Calu3 (cell line): ENCODE data around the gene R3HDM1. TPM values are rescaled to one million over a fixed set of nuclear protein-coding genes. Genes with fewer than 3 reads are reported as not detected.

Experiments
- BruUV-seq: library from RNA; stranded (reverse); fragments of 400-500 nt; replicated peaks from 2 replicates; lab custom pipeline; 2021; lab: Mats Ljungman, UMichigan
- CTCF ChIA-PET: fragments of 300-600 bp; sonication (Branson Sonifier 250); formaldehyde crosslinking; loops from one replicate; lab custom pipeline; 2022; ENCODE audit warnings: antibody characterized with exemption; lab: Charles Lee
- DNase-seq: peaks from one replicate; pipeline ENCODE4 v3.0.0; 2022
- H3K27ac Mint-ChIP-seq: one replicate; pipeline ENCODE4 v1.8.0; 2022; ENCODE audit warnings: mixed read lengths; ENCODE audit not compliant: unreplicated experiment
- H3K27me3 Mint-ChIP-seq: one replicate; pipeline ENCODE4 v1.8.0; 2022; ENCODE audit warnings: mixed read lengths; ENCODE audit not compliant: unreplicated experiment
- H3K36me3 Mint-ChIP-seq: one replicate; pipeline ENCODE4 v1.8.0; 2022; ENCODE audit warnings: mild to moderate bottlenecking, moderate library complexity, mixed read lengths; ENCODE audit not compliant: insufficient read depth, unreplicated experiment
- H3K4me1 Mint-ChIP-seq: one replicate; pipeline ENCODE4 v1.8.0; 2022; ENCODE audit warnings: mild to moderate bottlenecking, low read depth, mixed read lengths; ENCODE audit not compliant: unreplicated experiment
- H3K4me3 Mint-ChIP-seq: one replicate; pipeline ENCODE4 v1.8.0; 2022; ENCODE audit warnings: mild to moderate bottlenecking, low read depth, moderate library complexity, mixed read lengths; ENCODE audit not compliant: unreplicated experiment
- H3K9me3 Mint-ChIP-seq: one replicate; pipeline ENCODE4 v1.8.0; 2022; ENCODE audit warnings: low read depth, mixed read lengths; ENCODE audit not compliant: unreplicated experiment
- CTCF ChIP-seq: fragments of 200-600 bp; IDR thresholded peaks from one replicate; pipeline ENCODE4 v1.8.0; 2022; ENCODE audit warnings: antibody characterized with exemption; ENCODE audit not compliant: unreplicated experiment
- intact Hi-C: fragments of 100-400 bp; cut with micrococcal nuclease; formaldehyde crosslinking; loops from one replicate; pipeline ENCODE4 v1.10.0; 2022; ENCODE audit not compliant: unreplicated experiment
- total RNA-seq: library from RNA; stranded (reverse); gene quantifications from 2 replicates; pipeline ENCODE4 v1.2.3, GENCODE V29; 2022

Gene R3HDM1
- total RNA-seq, 1 experiment from 2014 or later: 46.1 TPM

- CTCF ChIA-PET: interaction anchor here (0.6 kb wide), 1 partner anchor 418 kb away, joined by 3 read pairs; no protein-coding TSS in a partner anchor
- H3K4me3 Mint-ChIP-seq: no peak overlapping the region
- no TSS peak for BruUV-seq
These were observed 158.4 kb downstream of the R3HDM1 start for GRCh38 chr2:135689679-135690078.

GRCh38 chr2:135694711-135695110 is 163.4 kb downstream of the R3HDM1 start:
- no peaks in the 10 kb centered on the region for H3K27me3 Mint-ChIP-seq
- intact Hi-C loops: no loop called here
- H3K4me1 Mint-ChIP-seq: no peaks in the 10 kb centered on the region
- no peak overlapping the region for H3K4me3 Mint-ChIP-seq
- peaks cover 7% of the 10 kb centered on the region for H3K36me3 Mint-ChIP-seq
- H3K9me3 Mint-ChIP-seq: no peaks in the 10 kb centered on the region
- peak overlapping the region; percentile 21 for H3K27ac Mint-ChIP-seq
- CTCF ChIA-PET: no interaction called here
- no peak for TF ChIP-seq CTCF
- BruUV-seq: no TSS peak
- DNase-seq: no peak

More at GRCh38 chr2:135689679-135690078, 158.4 kb downstream of the R3HDM1 start:
- H3K36me3 Mint-ChIP-seq: peaks cover 7% of the 10 kb centered on the region
- no peak for DNase-seq
- no peaks in the 10 kb centered on the region for H3K4me1 Mint-ChIP-seq
- intact Hi-C loops: no loop called here
- TF ChIP-seq CTCF: no peak
- H3K9me3 Mint-ChIP-seq: no peaks in the 10 kb centered on the region
- no peaks in the 10 kb centered on the region for H3K27me3 Mint-ChIP-seq
- H3K27ac Mint-ChIP-seq: no peak overlapping the region

GRCh38 chr2:135698838-135699237 is 167.6 kb downstream of the R3HDM1 start:
- no TSS peak for BruUV-seq
- Mint-ChIP-seq H3K4me1 (no peaks in the 10 kb centered on the region), H3K9me3 (no peaks in the 10 kb centered on the region), H3K4me3 (no peak overlapping the region), H3K36me3 (no peaks in the 10 kb centered on the region), H3K27me3 (no peaks in the 10 kb centered on the region), H3K27ac (no peak overlapping the region)
- CTCF ChIA-PET: no interaction called here
- intact Hi-C loops: no loop called here
- TF ChIP-seq CTCF: no peak
- no peak for DNase-seq

- DNase-seq: no peak
- intact Hi-C loops: no loop called here
- CTCF ChIA-PET: no interaction called here
- H3K4me3 Mint-ChIP-seq: no peak overlapping the region
- no peak overlapping the region for H3K27ac Mint-ChIP-seq
- no peaks in the 10 kb centered on the region for H3K27me3 Mint-ChIP-seq
- no peaks in the 10 kb centered on the region for H3K36me3 Mint-ChIP-seq
- no peak for TF ChIP-seq CTCF
- no peaks in the 10 kb centered on the region for H3K9me3 Mint-ChIP-seq
- BruUV-seq: no TSS peak
- no peaks in the 10 kb centered on the region for H3K4me1 Mint-ChIP-seq
These were observed 170.2 kb downstream of the R3HDM1 start for GRCh38 chr2:135701442-135701841.
